ENCODE data around the gene SULT1E1. TPM values are rescaled to one million over a fixed set of nuclear protein-coding genes. Genes with fewer than 3 reads are reported as not detected.

SULT1E1 gene
- total and polyA plus RNA-seq, 2 of the 8 experiments (the other 6 are each of a cell fraction or from before 2014, with no cell fraction given), result not detected

DNA sequence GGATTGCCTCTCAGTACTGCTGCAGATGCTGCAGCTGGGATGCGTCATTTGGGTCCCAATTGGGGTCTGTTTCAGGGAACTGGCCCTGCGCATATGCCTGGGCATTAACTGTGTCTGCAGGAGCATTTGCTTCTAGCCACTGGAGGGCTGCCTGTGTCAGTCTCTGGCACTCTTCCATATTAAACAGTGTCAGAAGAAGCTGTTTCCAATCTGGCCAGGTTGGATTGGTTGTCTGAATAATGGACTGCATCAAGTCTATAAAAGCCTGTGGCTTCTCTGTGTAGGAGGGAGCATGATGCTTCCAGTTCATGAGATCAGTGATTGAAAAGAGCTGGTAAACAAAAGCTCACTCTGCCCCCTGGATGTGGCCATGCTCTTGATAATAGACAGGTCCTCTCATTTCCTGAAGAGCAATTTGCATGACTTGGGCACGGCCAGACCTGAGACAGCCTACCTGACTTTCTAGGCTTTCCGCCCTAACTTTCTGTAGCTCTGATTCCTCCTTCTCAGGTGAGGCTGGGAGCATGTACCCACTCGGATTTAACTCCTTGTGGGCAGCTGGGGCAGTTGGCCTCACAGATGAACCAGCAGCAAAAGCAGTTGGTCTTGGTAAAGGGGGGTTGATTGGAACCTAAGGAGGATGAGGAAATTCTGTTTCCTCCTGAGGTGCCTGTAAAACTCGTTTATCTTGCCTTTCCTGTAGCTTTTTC, 29.2 kb downstream of the SULT1E1 start:
- DNase-seq (ENCODE audit: low read depth in 1 of 2, low spot score in 2 of 2) (no peak), FAIRE-seq (no peak)
- H3K27ac ChIP-seq (ENCODE audit: low read depth, low read length), result no peak overlapping the region
- H2BK15ac ChIP-seq (ENCODE audit: low read length), result no peak overlapping the region
- no peaks in the 10 kb centered on the region for H3K27me3 ChIP-seq (replicated peaks in 1 of 4; ENCODE audit: control insufficient read depth in 3 of 4, extremely low read depth in 1 of 4, insufficient read depth in 3 of 4, low read length in 3 of 4)
- no peaks in the 10 kb centered on the region for H3K36me3 ChIP-seq (ENCODE audit: control insufficient read depth in 2 of 4, insufficient read depth in 4 of 4, low read length in 3 of 4)
- no peaks in the 10 kb centered on the region for H4K20me1 ChIP-seq (replicated peaks in 1 of 2; ENCODE audit: control insufficient read depth in 1 of 2, insufficient read depth in 2 of 2, low read length in 2 of 2)
- no peak overlapping the region for H2AK5ac ChIP-seq (ENCODE audit: low read depth, low read length)
- no peak overlapping the region; the same call in 1 of the 2 replicates for H2BK12ac ChIP-seq (ENCODE audit: low read depth, low read length)
- peak overlapping the region; percentile 89 for H2AFZ ChIP-seq (ENCODE audit: low read length)
- H4K91ac ChIP-seq (replicated peaks; ENCODE audit: insufficient read length, low read length), result no peak overlapping the region
- ChIA-PET CTCF (ENCODE audit: partially characterized antibody) (interaction anchor here (0.6 to 2.4 kb wide), 10 partner anchors 9 to 513 kb away, joined by 3 to 9 read pairs (median 4); no protein-coding TSS in a partner anchor), POLR2A (ENCODE audit: partially characterized antibody) (interaction anchor here (0.9 kb wide), 1 partner anchor 14 kb away, joined by 3 read pairs; no protein-coding TSS in a partner anchor)
- H4K5ac ChIP-seq (ENCODE audit: insufficient read length, low read depth, low read length), result no peak overlapping the region
- peak overlapping the region; percentile 74; the same call in 1 of the 2 replicates for H4K8ac ChIP-seq (ENCODE audit: extremely low read depth, insufficient read depth, low read length)
- no peak overlapping the region for H3K56ac ChIP-seq (replicated peaks; ENCODE audit: insufficient read length, low read depth, low read length)
- no peaks in the 10 kb centered on the region for H3K79me2 ChIP-seq (ENCODE audit: control insufficient read depth in 1 of 2, insufficient read depth in 2 of 2, low read length in 2 of 2)
- H3K23ac ChIP-seq (ENCODE audit: insufficient read length), result no peak overlapping the region
- no peaks in the 10 kb centered on the region for H3K23me2 ChIP-seq (ENCODE audit: low read depth, low read length)
- WGBS, 2 experiments (ENCODE audit: extremely low coverage in 1 of 2, insufficient coverage in 1 of 2, insufficient read length in 1 of 2, insufficient replicate concordance in 2 of 2, low coverage in 1 of 2, low lambda C conversion rate in 2 of 2, missing lambda C conversion rate in 1 of 2), result 71% methylated on average over 6 of the region's 6 CpGs; no CpG with 5 or more reads in 1 of the 2 experiments
- H3K14ac ChIP-seq (ENCODE audit: insufficient read length), result no peak overlapping the region
- no peaks in the 10 kb centered on the region for H3K79me1 ChIP-seq (ENCODE audit: low read depth, low read length)
- H2BK120ac ChIP-seq (replicated peaks; ENCODE audit: low read depth, low read length), result no peak overlapping the region
- no peak overlapping the region for H3K9ac ChIP-seq (replicated peaks in 1 of 4; ENCODE audit: extremely low read depth in 1 of 4, low read depth in 3 of 4, low read length in 3 of 4)
- no peak overlapping the region for H2BK5ac ChIP-seq (ENCODE audit: low read depth, low read length)
- H3K4me3 ChIP-seq (ENCODE audit: extremely low read depth in 1 of 4, insufficient read depth in 2 of 4, low read depth in 3 of 4, low read length in 4 of 4), result no peak overlapping the region
- H3K4me2 ChIP-seq (ENCODE audit: insufficient read depth in 1 of 2, low read depth in 2 of 2, low read length in 2 of 2), result no peak overlapping the region
- no peak overlapping the region for H3K18ac ChIP-seq (ENCODE audit: extremely low read depth, low read length)
- H3K9me3 ChIP-seq (ENCODE audit: insufficient read depth in 2 of 2, low read depth in 1 of 2, low read length in 1 of 2), result no peaks in the 10 kb centered on the region
- no peak overlapping the region for H3K4ac ChIP-seq (replicated peaks; ENCODE audit: insufficient read length, low read depth, low read length)
- H2BK20ac ChIP-seq (ENCODE audit: low read length), result no peak overlapping the region
- peaks cover 0 to 8% (median 3%) of the 10 kb centered on the region in 4 experiments; a peak in 3 of 7 replicates for H3K4me1 ChIP-seq (replicated peaks in 1 of 4; ENCODE audit: control insufficient read depth in 3 of 4, insufficient read depth in 4 of 4, low read length in 3 of 4)
- TF ChIP-seq, protein P1, sequence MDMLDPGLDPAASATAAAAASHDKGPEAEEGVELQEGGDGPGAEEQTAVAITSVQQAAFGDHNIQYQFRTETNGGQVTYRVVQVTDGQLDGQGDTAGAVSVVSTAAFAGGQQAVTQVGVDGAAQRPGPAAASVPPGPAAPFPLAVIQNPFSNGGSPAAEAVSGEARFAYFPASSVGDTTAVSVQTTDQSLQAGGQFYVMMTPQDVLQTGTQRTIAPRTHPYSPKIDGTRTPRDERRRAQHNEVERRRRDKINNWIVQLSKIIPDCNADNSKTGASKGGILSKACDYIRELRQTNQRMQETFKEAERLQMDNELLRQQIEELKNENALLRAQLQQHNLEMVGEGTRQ (IDR thresholded peaks at IDR 0.05; ENCODE audit: low read length), result no peak
- no peak for TF ChIP-seq KDM1A (IDR thresholded peaks at IDR 0.05; ENCODE audit: borderline replicate concordance, low read length)
- no peak for TF ChIP-seq POLR2A (IDR thresholded peaks at IDR 0.05; ENCODE audit: control extremely low read depth in 1 of 2, low read depth in 2 of 2, low read length in 2 of 2)
- TF ChIP-seq RNF2 (IDR thresholded peaks at IDR 0.05; ENCODE audit: borderline replicate concordance, low read depth, low read length, missing control alignments, poor library complexity, severe bottlenecking), result no peak
- TF ChIP-seq, protein P2, sequence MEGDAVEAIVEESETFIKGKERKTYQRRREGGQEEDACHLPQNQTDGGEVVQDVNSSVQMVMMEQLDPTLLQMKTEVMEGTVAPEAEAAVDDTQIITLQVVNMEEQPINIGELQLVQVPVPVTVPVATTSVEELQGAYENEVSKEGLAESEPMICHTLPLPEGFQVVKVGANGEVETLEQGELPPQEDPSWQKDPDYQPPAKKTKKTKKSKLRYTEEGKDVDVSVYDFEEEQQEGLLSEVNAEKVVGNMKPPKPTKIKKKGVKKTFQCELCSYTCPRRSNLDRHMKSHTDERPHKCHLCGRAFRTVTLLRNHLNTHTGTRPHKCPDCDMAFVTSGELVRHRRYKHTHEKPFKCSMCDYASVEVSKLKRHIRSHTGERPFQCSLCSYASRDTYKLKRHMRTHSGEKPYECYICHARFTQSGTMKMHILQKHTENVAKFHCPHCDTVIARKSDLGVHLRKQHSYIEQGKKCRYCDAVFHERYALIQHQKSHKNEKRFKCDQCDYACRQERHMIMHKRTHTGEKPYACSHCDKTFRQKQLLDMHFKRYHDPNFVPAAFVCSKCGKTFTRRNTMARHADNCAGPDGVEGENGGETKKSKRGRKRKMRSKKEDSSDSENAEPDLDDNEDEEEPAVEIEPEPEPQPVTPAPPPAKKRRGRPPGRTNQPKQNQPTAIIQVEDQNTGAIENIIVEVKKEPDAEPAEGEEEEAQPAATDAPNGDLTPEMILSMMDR (IDR thresholded peaks at IDR 0.05; ENCODE audit: control extremely low read depth in 1 of 3, insufficient read depth in 1 of 3, low read depth in 1 of 3, low read length in 3 of 3), result no peak
- TF ChIP-seq MAFK (IDR thresholded peaks at IDR 0.05; ENCODE audit: low read depth, low read length), result no peak
- no peak for TF ChIP-seq SIN3A (conservative IDR thresholded peaks at IDR 0.05 in 1 of 2, IDR thresholded peaks at IDR 0.05 in 1 of 2; ENCODE audit: low read depth in 1 of 2, low read length in 2 of 2)
- TF ChIP-seq GABPA (IDR thresholded peaks at IDR 0.05; ENCODE audit: borderline replicate concordance, insufficient read depth, low read length), result no peak
